Immature natural killer cell (primary cell): ENCODE data around the gene MAP2K7. TPM values are rescaled to one million over a fixed set of nuclear protein-coding genes. Genes with fewer than 3 reads are reported as not detected.
"Not testable (repeated sequence)": the region's sequence is repeated elsewhere in the genome, so short reads cannot be mapped to it uniquely, and the experiment has no call there.

ENCODE experiments used
- DNase-seq, 3 donors: peaks; one replicate each; pipeline ENCODE4 v3.0.0; 2022; ENCODE audit warnings: mixed read lengths in 1 of 3
- H3K27ac Mint-ChIP-seq, 6 donors: one replicate each; pipeline ENCODE4 v1.8.0; 2020; ENCODE audit warnings: mixed read lengths in 6 of 6, mild to moderate bottlenecking in 5 of 6, inconsistent platforms in 4 of 6, moderate library complexity in 3 of 6
- H3K27me3 Mint-ChIP-seq, 3 donors: one replicate each; pipeline ENCODE4 v1.8.0; 2020 to 2021; ENCODE audit warnings: low read depth in 3 of 3, mild to moderate bottlenecking in 3 of 3, mixed read lengths in 3 of 3, moderate library complexity in 3 of 3, inconsistent platforms in 1 of 3
- H3K36me3 Mint-ChIP-seq, 3 donors: one replicate each; pipeline ENCODE4 v1.8.0; 2020; ENCODE audit warnings: mixed read lengths in 3 of 3, inconsistent platforms in 2 of 3, mild to moderate bottlenecking in 2 of 3
- H3K4me1 Mint-ChIP-seq, 2 donors: one replicate each; pipeline ENCODE4 v1.8.0; 2020; ENCODE audit warnings: inconsistent platforms in 2 of 2, mild to moderate bottlenecking in 2 of 2, mixed read lengths in 2 of 2, moderate library complexity in 1 of 2
- H3K4me3 Mint-ChIP-seq, 5 donors: one replicate each; pipeline ENCODE4 v1.8.0; 2020; ENCODE audit warnings: mild to moderate bottlenecking in 5 of 5, mixed read lengths in 5 of 5, inconsistent platforms in 3 of 5, moderate library complexity in 3 of 5
- H3K9me3 Mint-ChIP-seq, 6 donors: one replicate each; pipeline ENCODE4 v1.8.0; 2020; ENCODE audit warnings: mild to moderate bottlenecking in 6 of 6, mixed read lengths in 6 of 6, inconsistent platforms in 4 of 6, moderate library complexity in 3 of 6
- polyA plus RNA-seq, 3 donors: library from polyadenylated mRNA; unstranded; fragments of 300-500 nt; fragmentation: Illumina TruSeq; gene quantifications; one replicate each; pipeline ENCODE4 v1.2.3, GENCODE V29; 2021

MAP2K7 gene
- 1 to 10 TPM; 2.0 to 4.4 (median 2.7) TPM for polyA plus RNA-seq

DNA sequence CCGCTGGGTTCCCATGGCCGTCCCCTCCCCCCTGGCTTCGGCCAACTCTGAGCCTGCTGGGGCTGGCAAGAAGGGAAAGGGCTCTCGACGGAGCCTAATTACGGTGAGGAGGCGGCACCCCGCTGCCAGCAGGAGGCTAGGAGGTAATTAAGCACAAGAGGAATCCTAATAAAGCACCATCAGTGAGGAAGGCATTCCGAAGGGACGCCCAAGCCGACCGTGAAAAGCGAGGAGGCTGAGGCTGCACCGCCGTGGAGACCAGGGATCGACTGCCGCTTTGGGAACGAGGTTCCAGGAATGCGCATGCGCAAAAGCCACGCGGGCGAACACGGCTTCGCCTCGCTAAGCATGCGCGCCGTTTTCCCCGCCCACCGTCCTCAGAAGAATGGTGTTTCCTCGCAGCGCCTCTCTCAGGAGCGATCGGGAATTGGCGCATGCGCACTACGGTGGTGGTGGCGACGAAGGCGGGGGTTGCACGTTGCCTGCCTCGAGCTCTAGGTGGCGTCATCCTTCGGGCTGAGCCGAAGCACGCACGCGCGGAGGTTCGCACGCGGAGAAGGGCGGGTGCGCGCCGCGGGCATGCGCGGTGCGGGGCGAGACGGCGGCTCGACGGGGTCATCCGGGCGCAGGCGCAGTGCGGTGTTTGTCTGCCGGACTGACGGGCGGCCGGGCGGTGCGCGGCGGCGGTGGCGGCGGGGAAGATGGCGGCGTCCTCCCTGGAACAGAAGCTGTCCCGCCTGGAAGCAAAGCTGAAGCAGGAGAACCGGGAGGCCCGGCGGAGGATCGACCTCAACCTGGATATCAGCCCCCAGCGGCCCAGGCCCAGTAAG, at the start of gene MAP2K7:
TSS of gene MAP2K7 (plus strand) at position 634 of the 830 bp plus-strand sequence. CDS start at position 702, 68 bp downstream.
- H3K27ac Mint-ChIP-seq = peak within 1 kb of the TSS; percentile 92 to 99 (median 98)
- peaks cover 0 to 3% (median 0%) of the 10 kb centered on the region in 3 donors for H3K36me3 Mint-ChIP-seq
- H3K27me3 Mint-ChIP-seq = peaks cover 26 to 35% (median 28%) of the 10 kb centered on the region in 3 donors
- H3K4me3 Mint-ChIP-seq = peak within 1 kb of the TSS; percentile 88 to 92 (median 91)
- peak; percentile 100 for DNase-seq
- peaks cover 31 to 35% of the 10 kb centered on the region in 2 donors for H3K4me1 Mint-ChIP-seq
- peaks cover 0 to 2% (median 0%) of the 10 kb centered on the region in 6 donors for H3K9me3 Mint-ChIP-seq

DNA sequence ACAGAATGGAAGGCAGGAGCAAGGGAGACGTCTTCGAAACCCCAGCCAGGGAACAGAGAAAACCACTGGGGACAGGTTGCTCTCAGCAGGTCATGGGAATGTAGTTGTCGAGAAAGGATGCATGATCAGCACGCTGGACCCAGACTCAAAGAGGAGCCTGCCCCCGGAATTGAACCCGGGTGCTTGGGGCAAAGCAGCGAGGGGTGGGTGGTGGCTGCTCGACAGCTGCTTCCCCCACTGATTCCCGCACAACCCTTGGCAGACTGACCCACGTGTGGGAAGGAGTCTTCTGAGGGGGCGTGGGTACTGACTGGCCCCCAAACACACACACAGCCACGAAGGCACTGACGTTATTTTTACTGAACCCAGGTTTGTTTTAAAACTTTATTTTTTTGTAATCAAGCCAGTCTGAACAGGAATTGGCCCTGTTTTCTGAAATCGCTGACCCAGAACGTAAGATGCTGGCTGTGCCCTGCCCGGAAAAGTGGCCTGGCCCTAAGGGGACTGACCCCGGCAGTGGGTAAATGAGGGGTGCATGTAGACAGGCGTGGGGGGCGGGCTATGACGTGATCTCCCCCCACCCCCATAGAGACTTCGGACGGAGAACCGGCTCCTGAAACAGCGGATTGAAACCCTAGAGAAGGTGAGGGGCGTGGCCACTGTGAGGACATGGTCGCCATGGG, 48.1 kb upstream of the MAP2K7 start:
- Mint-ChIP-seq H3K27me3 (peaks cover 0 to 2% (median 1%) of the 10 kb centered on the region in 3 donors), H3K9me3 (no peaks in the 10 kb centered on the region), H3K4me1 (no peaks in the 10 kb centered on the region), H3K36me3 (no peaks in the 10 kb centered on the region), H3K4me3 (no peak overlapping the region), H3K27ac (peak overlapping the region in 1 of 6 donors; percentile 46)
- no peak for DNase-seq

DNA sequence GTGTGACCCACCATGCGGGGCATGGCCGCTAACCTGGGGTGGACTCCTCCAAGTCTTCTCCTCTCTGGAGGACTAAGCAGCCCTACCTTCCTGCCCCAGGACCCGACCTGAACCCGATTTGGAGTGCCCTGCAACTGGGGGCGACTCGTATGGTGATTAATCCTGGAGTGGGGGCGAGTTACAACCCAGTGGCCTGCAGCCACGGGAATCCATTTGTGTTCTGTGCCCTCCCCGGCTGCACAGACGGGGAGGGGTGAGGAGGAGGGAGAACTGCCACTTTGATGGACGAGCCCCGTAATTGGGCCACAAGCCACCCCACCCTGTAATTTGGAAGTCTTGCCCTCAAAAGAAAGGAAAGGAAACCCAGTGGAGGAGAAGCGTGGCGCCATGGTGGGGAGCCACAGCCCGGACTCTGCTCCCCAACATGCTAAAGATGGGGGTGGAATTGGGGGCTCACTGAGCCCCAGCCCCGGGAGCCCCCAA, 47.5 kb upstream of the MAP2K7 start:
- Mint-ChIP-seq H3K27me3 (peaks cover 0 to 3% (median 2%) of the 10 kb centered on the region in 3 donors), H3K4me3 (no peak overlapping the region), H3K27ac (no peak overlapping the region), H3K36me3 (no peaks in the 10 kb centered on the region), H3K4me1 (no peaks in the 10 kb centered on the region), H3K9me3 (no peaks in the 10 kb centered on the region)
- DNase-seq = no peak

DNA sequence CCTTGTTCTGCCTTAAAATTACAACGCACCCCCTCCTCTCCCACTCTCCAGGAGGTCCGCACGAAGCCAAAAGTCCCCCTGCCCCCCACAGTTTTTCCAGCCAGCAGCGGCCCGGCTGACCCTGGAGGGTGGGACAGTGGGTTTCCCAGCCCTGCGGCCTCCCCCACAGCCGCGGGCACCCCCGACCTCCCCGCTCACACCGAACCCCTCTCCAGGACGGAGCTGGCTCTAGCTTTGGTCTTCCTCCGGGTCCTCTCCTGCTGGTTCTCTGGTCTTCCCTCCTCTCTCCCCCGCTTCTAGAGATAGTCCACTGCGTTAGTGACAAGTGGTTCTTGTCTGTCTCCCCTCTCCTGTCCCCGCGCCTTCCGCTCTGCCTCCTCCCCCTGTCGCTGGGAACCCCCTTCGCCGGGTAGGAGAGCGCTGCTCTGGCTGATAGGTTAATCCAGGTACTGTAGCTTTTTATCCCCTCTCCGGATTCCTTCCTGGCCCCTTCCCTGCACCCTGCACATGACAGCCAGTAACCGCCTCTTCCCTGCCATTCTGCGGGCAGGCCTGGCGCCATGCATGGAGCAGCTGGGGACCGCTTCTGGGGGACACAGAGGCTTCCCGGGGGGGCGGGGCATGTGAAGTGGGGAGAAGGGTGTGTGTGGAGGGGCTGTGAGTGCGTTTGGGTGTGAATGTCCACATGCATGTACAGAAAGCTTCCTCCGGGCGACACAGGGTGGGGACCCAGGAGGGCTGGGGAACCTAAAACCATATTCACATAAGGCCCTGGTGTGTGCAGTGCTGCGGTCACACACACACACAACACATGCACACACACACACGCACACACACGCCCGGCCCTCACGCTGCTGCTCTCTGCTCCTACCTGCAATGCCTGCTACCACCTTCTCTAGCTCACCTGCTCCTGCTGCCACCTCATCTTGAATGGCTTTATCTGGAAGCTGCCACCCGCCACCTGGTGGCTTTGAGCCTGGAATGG, 46.7 kb upstream of the MAP2K7 start:
- H3K4me3 Mint-ChIP-seq = no peak overlapping the region
- DNase-seq = no peak
- H3K27ac Mint-ChIP-seq = no peak overlapping the region
- peaks cover 0 to 5% of the 10 kb centered on the region in 2 donors for H3K4me1 Mint-ChIP-seq
- H3K27me3 Mint-ChIP-seq = peaks cover 0 to 3% (median 2%) of the 10 kb centered on the region in 3 donors
- H3K9me3 Mint-ChIP-seq = no peaks in the 10 kb centered on the region
- H3K36me3 Mint-ChIP-seq = no peaks in the 10 kb centered on the region

DNA sequence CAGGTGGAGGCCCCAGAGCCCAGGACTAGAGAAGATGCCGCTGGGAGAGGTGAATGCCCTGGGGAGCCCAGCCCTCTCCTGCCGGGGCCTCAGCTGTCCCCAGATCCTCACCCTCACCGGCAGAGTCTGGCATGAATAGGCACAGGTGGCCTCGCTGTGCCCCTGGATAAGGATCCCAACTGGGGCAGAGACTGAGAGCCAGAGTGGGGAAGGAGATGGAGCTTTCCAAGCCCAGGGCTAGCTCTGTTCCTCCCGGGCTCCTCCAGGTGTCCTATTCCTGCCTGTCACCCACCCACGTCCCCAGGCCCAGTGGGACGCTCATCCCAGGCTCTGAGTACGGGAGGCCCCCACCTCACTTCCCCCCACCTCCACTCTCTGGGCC, 46.0 kb upstream of the MAP2K7 start:
- peaks cover 0 to 6% of the 10 kb centered on the region in 2 donors for H3K4me1 Mint-ChIP-seq
- no peak overlapping the region for H3K27ac Mint-ChIP-seq
- no peaks in the 10 kb centered on the region for H3K36me3 Mint-ChIP-seq
- H3K9me3 Mint-ChIP-seq = no peaks in the 10 kb centered on the region
- H3K4me3 Mint-ChIP-seq = no peak overlapping the region
- no peak for DNase-seq
- peaks cover 0 to 3% (median 2%) of the 10 kb centered on the region in 3 donors for H3K27me3 Mint-ChIP-seq

DNA sequence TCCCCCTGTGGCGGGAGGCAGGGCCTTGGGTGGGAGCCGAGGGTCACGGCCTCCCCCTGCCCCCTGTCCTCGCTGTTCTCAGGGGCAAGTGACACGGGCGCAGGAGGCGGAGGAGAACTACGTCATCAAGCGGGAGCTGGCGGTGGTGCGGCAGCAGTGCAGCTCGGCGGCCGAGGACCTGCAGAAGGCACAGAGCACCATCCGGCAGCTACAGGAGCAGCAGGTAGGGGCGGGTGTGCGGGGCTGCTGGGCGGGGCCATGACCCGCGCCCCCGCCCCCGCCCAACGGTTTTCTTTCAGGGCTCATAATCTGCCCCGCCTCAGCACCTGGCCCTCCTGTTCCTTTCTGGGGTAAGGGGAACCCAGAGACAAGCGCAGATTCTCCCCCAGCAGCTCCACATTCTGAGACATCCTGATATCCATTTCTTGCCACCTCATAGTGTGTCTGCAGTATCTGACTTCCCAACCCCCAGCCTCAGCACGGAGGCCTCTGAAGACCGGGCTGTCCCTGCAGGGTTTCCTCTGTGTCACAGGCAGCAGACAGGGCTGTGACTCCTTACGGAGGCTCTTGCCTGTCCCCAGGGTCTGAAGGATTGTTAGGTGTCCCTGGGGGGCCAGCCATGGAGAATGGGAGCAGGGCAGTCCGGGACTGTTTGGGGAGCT, 45.4 kb upstream of the MAP2K7 start:
- DNase-seq = no peak
- H3K4me3 Mint-ChIP-seq = no peak overlapping the region
- no peak overlapping the region for H3K27ac Mint-ChIP-seq

DNA sequence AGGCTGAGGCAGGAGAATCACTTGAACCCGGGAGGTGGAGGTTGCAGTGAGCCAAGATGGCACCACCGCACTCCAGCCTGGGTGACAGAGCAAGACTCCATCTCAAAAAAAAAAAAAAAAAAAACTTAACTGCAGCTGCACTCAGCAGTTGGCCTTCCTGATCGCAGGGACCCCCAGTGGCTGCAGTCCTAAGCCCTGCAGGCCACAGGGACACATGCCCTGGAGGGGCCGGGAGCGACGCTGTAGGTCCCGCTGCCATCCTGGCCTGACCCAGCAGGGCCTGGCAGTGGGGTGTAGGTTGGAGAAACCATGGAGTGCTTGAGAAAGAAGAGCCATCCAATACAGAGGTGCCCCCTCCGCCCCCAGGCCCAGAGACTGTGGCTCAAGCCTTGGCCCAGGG, 44.6 kb upstream of the MAP2K7 start:
- H3K4me1 Mint-ChIP-seq, H3K27me3 Mint-ChIP-seq, H3K27ac Mint-ChIP-seq, H3K9me3 Mint-ChIP-seq, H3K4me3 Mint-ChIP-seq, H3K36me3 Mint-ChIP-seq, DNase-seq: not testable (repeated sequence)

More for the DNA sequence above, 45.4 kb upstream of the MAP2K7 start:
- H3K36me3 Mint-ChIP-seq = no peaks in the 10 kb centered on the region
- H3K27me3 Mint-ChIP-seq = peaks cover 0 to 3% (median 2%) of the 10 kb centered on the region in 3 donors
- H3K9me3 Mint-ChIP-seq = no peaks in the 10 kb centered on the region
- H3K4me1 Mint-ChIP-seq = peaks cover 0 to 6% of the 10 kb centered on the region in 2 donors

DNA sequence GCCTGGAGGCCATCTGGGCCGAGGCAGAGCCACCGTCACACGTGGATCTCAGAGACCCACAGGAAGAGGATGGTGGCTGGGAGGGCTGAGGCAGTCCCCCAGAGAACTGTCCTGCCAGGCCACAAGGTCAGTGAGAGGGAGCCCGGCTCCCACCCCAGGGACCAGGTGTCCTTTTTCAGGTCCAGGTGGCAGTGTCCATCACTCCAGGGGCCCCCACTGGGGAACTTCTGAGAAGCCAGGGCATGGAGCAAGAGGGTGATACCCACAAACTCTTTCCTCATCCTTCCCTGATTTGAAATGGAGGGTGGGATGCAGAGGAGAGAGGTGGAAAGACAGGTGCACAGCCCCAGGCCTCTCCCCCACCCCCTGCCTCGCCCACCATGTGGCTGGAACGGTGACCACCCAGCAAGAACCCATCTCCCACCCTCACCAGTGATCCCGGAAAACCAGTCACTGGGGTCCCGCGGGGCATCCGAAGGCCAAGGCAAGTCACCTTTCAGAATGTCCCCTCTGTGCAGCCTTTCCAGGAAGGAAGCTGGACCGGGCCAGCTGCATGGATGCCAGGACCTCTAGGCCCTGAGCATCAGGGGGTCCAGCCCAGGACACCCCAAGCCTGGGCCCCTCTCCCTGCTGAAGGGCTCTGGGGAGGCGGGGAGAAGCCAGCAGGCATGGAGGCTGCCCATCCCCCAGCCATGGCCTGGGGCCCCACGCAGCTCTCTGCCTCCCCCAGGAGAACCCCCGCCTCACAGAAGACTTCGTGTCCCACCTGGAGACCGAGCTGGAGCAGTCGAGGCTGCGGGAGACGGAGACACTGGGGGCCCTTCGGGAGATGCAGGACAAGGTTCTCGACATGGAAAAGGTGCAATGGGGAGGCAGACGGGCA, 43.6 kb upstream of the MAP2K7 start:
- H3K27ac Mint-ChIP-seq = no peak overlapping the region
- no peak overlapping the region for H3K4me3 Mint-ChIP-seq
- peaks cover 0 to 5% (median 4%) of the 10 kb centered on the region in 3 donors for H3K27me3 Mint-ChIP-seq
- H3K4me1 Mint-ChIP-seq = peaks cover 0 to 6% of the 10 kb centered on the region in 2 donors
- no peak for DNase-seq
- no peaks in the 10 kb centered on the region for H3K36me3 Mint-ChIP-seq
- no peaks in the 10 kb centered on the region for H3K9me3 Mint-ChIP-seq

DNA sequence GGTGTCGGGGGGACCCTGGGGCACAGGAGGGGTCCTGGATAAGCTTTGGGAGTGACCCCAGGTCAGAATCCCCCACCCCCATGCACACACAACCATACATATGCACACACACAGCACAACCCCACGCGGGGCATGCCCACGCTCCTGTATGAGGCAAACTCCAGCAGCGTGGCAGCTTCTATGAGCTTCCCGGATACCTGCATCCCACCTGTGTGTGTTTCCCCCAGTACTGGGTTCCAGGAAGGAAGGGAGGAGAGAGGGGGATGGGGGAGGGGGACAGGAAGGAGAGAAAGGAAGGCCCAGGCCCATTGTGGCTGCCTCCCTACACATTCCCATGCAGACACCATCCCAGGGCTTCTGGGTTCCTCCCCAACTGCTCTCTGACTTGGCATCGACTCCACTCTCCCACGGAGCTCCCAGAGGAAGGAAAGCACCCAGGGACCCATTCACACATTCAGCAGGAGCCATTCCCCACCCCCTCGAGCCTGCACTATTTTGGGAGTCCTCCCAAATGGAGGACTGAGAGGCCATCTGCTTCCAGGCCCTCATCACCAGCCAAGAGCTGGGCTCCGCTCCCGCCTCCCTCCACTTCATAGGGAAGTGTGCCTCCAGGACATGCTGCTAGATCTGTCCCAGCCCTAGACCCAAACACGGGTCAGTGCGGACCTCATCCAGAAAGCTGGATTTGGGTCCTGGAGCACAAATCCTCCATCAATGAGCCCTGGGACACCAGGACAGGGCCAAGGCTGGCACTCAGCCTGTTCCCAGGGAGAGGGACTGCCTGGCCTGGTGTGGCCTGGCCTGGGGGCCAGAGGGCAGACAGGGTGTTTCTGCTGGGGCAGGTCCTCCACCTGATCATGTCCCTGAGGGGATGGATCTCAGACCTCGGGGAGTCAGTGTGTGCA, 42.7 kb upstream of the MAP2K7 start:
- Mint-ChIP-seq H3K4me1 (peaks cover 0 to 6% of the 10 kb centered on the region in 2 donors), H3K36me3 (no peaks in the 10 kb centered on the region), H3K4me3 (peak overlapping the region in 1 of 5 donors; percentile 44), H3K27me3 (peaks cover 0 to 8% (median 8%) of the 10 kb centered on the region in 3 donors), H3K27ac (no peak overlapping the region), H3K9me3 (no peaks in the 10 kb centered on the region)
- DNase-seq = no peak

DNA sequence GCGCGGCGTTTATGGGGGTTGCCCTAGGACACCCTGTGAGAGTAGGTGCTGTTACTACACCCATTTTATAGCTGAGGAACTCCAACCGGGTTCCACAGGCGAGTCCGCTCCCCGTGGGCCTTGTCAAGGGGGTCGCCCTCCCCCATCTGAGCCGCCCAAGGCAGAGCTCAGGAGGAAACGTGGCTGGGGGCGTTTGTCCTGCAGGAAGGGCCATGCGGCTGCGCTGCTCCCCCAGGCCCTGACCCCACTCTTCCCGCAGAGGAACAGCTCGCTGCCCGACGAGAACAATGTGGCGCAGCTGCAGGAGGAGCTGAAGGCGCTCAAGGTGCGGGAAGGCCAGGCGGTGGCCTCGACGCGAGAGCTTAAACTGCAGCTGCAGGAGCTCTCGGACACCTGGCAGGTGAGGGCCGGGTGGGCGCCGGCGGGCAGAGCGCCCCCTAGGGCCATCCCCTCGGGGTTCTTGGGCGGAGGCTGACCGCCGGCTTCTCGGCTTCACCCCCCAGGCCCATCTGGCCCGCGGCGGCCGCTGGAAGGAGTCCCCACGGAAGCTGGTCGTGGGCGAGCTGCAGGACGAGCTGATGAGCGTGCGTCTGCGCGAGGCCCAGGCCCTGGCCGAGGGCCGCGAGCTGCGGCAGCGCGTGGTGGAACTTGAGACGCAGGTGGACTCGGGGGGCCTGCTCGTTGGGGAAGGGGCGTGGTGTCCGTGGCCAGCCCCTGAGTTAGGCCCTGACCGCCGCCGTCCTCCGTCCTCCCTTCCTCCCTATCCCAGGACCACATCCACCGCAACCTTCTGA, 41.9 kb upstream of the MAP2K7 start:
- peak overlapping the region in 4 of 5 donors; percentile 18 to 72 (median 46) for H3K4me3 Mint-ChIP-seq
- peaks cover 0 to 11% (median 11%) of the 10 kb centered on the region in 3 donors for H3K27me3 Mint-ChIP-seq
- H3K36me3 Mint-ChIP-seq = no peaks in the 10 kb centered on the region
- no peaks in the 10 kb centered on the region for H3K9me3 Mint-ChIP-seq
- no peak for DNase-seq
- H3K4me1 Mint-ChIP-seq = peaks cover 0 to 6% of the 10 kb centered on the region in 2 donors
- no peak overlapping the region for H3K27ac Mint-ChIP-seq
